ENCODE data around the gene PPP1R9A. TPM values are rescaled to one million over a fixed set of nuclear protein-coding genes. Genes with fewer than 3 reads are reported as not detected.

PPP1R9A gene
- polyA plus RNA-seq (52.8 and 54.1 TPM in 2 replicates), polyA minus RNA-seq (208 and 242 TPM in 2 replicates)

GRCh38 chr7:94907026-94907810 is at the start of gene PPP1R9A:
Gene PPP1R9A (plus strand): TSS chr7:94907594. CDS start chr7:94910114, 2,520 bp downstream.
- peak within 1 kb of the TSS; percentile 78 for H3K4me3 ChIP-seq (ENCODE audit: low read length)
- no peaks in the 10 kb centered on the region for H3K27me3 ChIP-seq (ENCODE audit: insufficient read depth, low read depth, low read length)
- H3F3A ChIP-seq (ENCODE audit: insufficient read depth, low read length, poor library complexity, severe bottlenecking) = peaks cover 4% of the 10 kb centered on the region
- H4K20me1 ChIP-seq (ENCODE audit: insufficient read depth) = no peaks in the 10 kb centered on the region
- peaks cover 38% of the 10 kb centered on the region for H3K79me2 ChIP-seq (replicated peaks; ENCODE audit: insufficient read depth, low read length)
- H3K9me2 ChIP-seq (ENCODE audit: insufficient read depth, low read length) = no peaks in the 10 kb centered on the region
- H3K36me3 ChIP-seq (ENCODE audit: insufficient read depth, low read length) = no peaks in the 10 kb centered on the region
- H3K9me3 ChIP-seq (ENCODE audit: low read length) = no peaks in the 10 kb centered on the region
- peak within 1 kb of the TSS; percentile 82 for H2AFZ ChIP-seq (ENCODE audit: low read depth, low read length)
- peak within 1 kb of the TSS; percentile 92 for H3K9ac ChIP-seq (ENCODE audit: low read length)
- H3K4me2 ChIP-seq (ENCODE audit: low read length) = peak within 1 kb of the TSS; percentile 98
- peak within 1 kb of the TSS; percentile 96 for H3K27ac ChIP-seq (ENCODE audit: low read length)
- TF ChIP-seq SMC3 (conservative IDR thresholded peaks at IDR 0.05; ENCODE audit: poor library complexity) = peak; percentile 19
- no peak for TF ChIP-seq POLR2AphosphoS5 (IDR thresholded peaks at IDR 0.05)
- TF ChIP-seq RAD21 (conservative IDR thresholded peaks at IDR 0.05) = peak; percentile 23
- no peak for TF ChIP-seq EZH2 (IDR thresholded peaks at IDR 0.05; ENCODE audit: borderline replicate concordance, insufficient read depth, low read length, poor library complexity, severe bottlenecking)
- peak; percentile 28 for TF ChIP-seq MXI1 (conservative IDR thresholded peaks at IDR 0.05; ENCODE audit: poor library complexity, severe bottlenecking)
- no peak for TF ChIP-seq TAF1 (IDR thresholded peaks at IDR 0.05; ENCODE audit: low read depth)
- TF ChIP-seq EP300 (conservative IDR thresholded peaks at IDR 0.05; ENCODE audit: poor library complexity, severe bottlenecking) = no peak
- TF ChIP-seq REST (IDR thresholded peaks at IDR 0.05; ENCODE audit: borderline replicate concordance) = no peak
- TF ChIP-seq CTCF (IDR thresholded peaks at IDR 0.05; ENCODE audit: poor library complexity, severe bottlenecking) = peak; percentile 57

- TF ChIP-seq POLR2AphosphoS5 (IDR thresholded peaks at IDR 0.05) (no peak), SMC3 (conservative IDR thresholded peaks at IDR 0.05; ENCODE audit: poor library complexity) (no peak), EZH2 (IDR thresholded peaks at IDR 0.05; ENCODE audit: borderline replicate concordance, insufficient read depth, low read length, poor library complexity, severe bottlenecking) (no peak), MXI1 (conservative IDR thresholded peaks at IDR 0.05; ENCODE audit: poor library complexity, severe bottlenecking) (no peak), CTCF (IDR thresholded peaks at IDR 0.05; ENCODE audit: poor library complexity, severe bottlenecking) (no peak), REST (IDR thresholded peaks at IDR 0.05; ENCODE audit: borderline replicate concordance) (no peak), RAD21 (conservative IDR thresholded peaks at IDR 0.05) (no peak)
- H3K36me3 ChIP-seq (ENCODE audit: insufficient read depth, low read length) = no peaks in the 10 kb centered on the region
These were observed 36.3 kb upstream of the PPP1R9A start for GRCh38 chr7:94871132-94871531.

More at GRCh38 chr7:94871132-94871531, 36.3 kb upstream of the PPP1R9A start:
- Histone ChIP-seq H3K9ac (ENCODE audit: low read length) (no peak overlapping the region), H2AFZ (ENCODE audit: low read depth, low read length) (no peak overlapping the region), H3F3A (ENCODE audit: insufficient read depth, low read length, poor library complexity, severe bottlenecking) (no peaks in the 10 kb centered on the region), H3K27me3 (ENCODE audit: insufficient read depth, low read depth, low read length) (no peaks in the 10 kb centered on the region), H3K4me3 (ENCODE audit: low read length) (no peak overlapping the region), H3K9me3 (ENCODE audit: low read length) (no peaks in the 10 kb centered on the region), H3K79me2 (replicated peaks; ENCODE audit: insufficient read depth, low read length) (no peaks in the 10 kb centered on the region), H4K20me1 (ENCODE audit: insufficient read depth) (no peaks in the 10 kb centered on the region), H3K27ac (ENCODE audit: low read length) (no peak overlapping the region), H3K9me2 (ENCODE audit: insufficient read depth, low read length) (no peaks in the 10 kb centered on the region), H3K4me2 (ENCODE audit: low read length) (no peak overlapping the region)

Measured in neural cell (in vitro differentiated cells).